Suprapubic skin (tissue), 3 donors: ENCODE measurements around the gene CREB1.

ENCODE experiments used
- POLR2AphosphoS5 ChIP-seq, 3 donors: sonication (generic); formaldehyde crosslinking; IDR thresholded peaks; one replicate each; pipeline ENCODE4 v1.6.1; 2017; ENCODE audit warnings: antibody characterized with exemption in 3 of 3
- TF ChIP-seq, protein P1 (sequence below), 2 donors: fragments of 200-600 bp in 1 of 2; fragments of 450-650 bp in 1 of 2; sonication (generic) in 1 of 2; IDR thresholded peaks; one replicate each; pipeline ENCODE4 v1.5.1; 2016 to 2019; ENCODE audit warnings: antibody characterized with exemption in 2 of 2, mild to moderate bottlenecking in 1 of 2, moderate library complexity in 1 of 2

DNA sequence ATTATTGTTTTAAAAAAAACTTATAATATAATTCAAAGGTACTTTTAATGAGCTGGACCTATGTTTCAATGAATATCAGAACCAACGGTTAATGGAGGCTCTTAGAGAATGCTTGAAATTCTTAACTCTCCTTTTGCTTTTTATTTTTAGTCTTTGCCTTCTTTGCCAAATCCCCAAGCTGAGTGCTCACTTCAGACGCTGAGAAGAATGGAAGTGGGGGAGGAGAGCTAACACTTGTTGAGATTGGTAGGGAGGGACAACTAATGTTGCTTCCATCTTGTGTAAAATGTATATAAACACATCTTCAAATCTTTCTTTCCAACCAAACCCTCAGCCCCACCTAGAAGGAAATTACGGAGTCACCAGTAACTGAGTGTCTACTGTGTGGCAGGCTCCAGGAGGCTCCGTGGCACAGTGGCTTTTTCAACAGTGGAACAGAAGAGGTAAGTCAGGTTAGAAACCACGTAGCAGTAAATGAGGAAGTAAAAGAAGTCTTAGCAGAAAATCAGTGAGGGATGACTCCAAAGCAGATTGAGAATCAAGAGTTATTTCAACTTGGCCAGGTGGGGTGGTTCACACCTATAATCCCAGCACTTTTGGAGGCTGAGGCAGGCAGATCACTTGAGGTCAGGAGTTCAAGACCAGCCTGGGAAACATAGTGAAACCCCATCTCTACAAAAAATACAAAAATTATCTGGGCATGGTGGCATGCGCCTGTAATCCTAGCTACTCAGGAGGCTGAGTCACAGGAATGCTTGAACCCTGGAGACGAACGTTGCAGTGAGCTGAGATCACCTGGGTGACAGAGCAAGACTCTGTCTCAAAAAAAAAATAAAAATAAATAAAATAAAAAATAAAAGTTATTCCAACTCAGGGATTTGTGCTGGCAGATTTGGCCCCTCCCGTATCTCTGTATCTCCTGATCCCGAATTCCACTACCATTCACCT, 45.0 kb upstream of the CREB1 start:
- TF ChIP-seq, protein P1, sequence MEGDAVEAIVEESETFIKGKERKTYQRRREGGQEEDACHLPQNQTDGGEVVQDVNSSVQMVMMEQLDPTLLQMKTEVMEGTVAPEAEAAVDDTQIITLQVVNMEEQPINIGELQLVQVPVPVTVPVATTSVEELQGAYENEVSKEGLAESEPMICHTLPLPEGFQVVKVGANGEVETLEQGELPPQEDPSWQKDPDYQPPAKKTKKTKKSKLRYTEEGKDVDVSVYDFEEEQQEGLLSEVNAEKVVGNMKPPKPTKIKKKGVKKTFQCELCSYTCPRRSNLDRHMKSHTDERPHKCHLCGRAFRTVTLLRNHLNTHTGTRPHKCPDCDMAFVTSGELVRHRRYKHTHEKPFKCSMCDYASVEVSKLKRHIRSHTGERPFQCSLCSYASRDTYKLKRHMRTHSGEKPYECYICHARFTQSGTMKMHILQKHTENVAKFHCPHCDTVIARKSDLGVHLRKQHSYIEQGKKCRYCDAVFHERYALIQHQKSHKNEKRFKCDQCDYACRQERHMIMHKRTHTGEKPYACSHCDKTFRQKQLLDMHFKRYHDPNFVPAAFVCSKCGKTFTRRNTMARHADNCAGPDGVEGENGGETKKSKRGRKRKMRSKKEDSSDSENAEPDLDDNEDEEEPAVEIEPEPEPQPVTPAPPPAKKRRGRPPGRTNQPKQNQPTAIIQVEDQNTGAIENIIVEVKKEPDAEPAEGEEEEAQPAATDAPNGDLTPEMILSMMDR (IDR thresholded peaks at IDR 0.05), result no peak
- no peak for TF ChIP-seq POLR2AphosphoS5 (IDR thresholded peaks at IDR 0.05)
